HG03575 (cell line): Measurements from ENCODE around the gene LGR4.
A peak's percentile ranks its signal among the peaks of the same experiment; 100 is the strongest.
"Not testable (repeated sequence)": the region's sequence is repeated elsewhere in the genome, so short reads cannot be mapped to it uniquely, and the experiment has no call there.

Source experiments
- ATAC-seq: cut with Tn5 transposase; IDR thresholded peaks from one replicate; pipeline ENCODE4 v1.9.1; 2021; ENCODE audit not compliant: unreplicated experiment, insufficient number of reproducible peaks, low FRiP score; ENCODE audit errors: extremely low read depth

Gene LGR4

GRCh38 chr11:27334764-27335163 is 137.8 kb downstream of the LGR4 start:
- ATAC-seq = not testable (repeated sequence)

GRCh38 chr11:27331981-27332380 is 140.6 kb downstream of the LGR4 start:
- no peak for ATAC-seq

- ATAC-seq = no peak
Measured at GRCh38 chr11:27330633-27331270, 141.8 kb downstream of the LGR4 start.

- no peak for ATAC-seq
Measured at GRCh38 chr11:27329867-27330632, 142.5 kb downstream of the LGR4 start.

- no peak for ATAC-seq
Measured at GRCh38 chr11:27328614-27329013, 144.0 kb downstream of the LGR4 start.

- not testable (repeated sequence) for ATAC-seq
Measured at GRCh38 chr11:27327064-27327463, 145.5 kb downstream of the LGR4 start.

GRCh38 chr11:27322196-27322595 is 150.4 kb downstream of the LGR4 start:
- not testable (repeated sequence) for ATAC-seq

- not testable (repeated sequence) for ATAC-seq
Measured at GRCh38 chr11:27321340-27321739, 151.2 kb downstream of the LGR4 start.

GRCh38 chr11:27319072-27319471 is 153.5 kb downstream of the LGR4 start:
- ATAC-seq = peak; percentile 99

GRCh38 chr11:27317751-27318150 is 154.8 kb downstream of the LGR4 start:
- ATAC-seq = no peak
